GM19023 (cell line): ENCODE data around the gene TRAF3.
"Not testable (repeated sequence)": the region's sequence is repeated elsewhere in the genome, so short reads cannot be mapped to it uniquely, and the experiment has no call there.

ENCODE experiments used
- ATAC-seq: cut with Tn5 transposase; IDR thresholded peaks from one replicate; pipeline ENCODE4 v1.9.1; 2021; ENCODE audit warnings: mild to moderate bottlenecking, moderate library complexity; ENCODE audit not compliant: unreplicated experiment

TRAF3 gene

DNA sequence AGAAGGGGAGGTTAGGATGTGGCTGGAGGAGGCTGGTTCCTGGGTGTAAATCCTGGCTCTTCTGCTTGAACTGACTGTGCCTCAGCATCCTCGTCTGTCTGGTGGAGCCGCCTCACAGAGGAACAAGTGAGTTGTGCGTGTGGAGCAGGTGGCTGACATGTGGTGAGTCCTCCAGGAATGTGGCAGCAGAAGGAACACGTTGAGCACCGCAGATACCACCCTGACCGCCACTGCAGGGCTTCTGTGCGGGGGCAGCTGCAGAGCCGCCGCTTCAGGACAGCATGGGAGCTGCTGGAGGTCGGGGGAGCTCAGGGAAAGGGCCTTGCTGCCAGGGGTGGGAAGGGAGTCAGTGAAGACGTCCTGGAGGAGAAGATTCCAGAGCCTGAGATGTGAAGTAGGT is 48.9 kb downstream of the TRAF3 start:
- no peak for ATAC-seq

DNA sequence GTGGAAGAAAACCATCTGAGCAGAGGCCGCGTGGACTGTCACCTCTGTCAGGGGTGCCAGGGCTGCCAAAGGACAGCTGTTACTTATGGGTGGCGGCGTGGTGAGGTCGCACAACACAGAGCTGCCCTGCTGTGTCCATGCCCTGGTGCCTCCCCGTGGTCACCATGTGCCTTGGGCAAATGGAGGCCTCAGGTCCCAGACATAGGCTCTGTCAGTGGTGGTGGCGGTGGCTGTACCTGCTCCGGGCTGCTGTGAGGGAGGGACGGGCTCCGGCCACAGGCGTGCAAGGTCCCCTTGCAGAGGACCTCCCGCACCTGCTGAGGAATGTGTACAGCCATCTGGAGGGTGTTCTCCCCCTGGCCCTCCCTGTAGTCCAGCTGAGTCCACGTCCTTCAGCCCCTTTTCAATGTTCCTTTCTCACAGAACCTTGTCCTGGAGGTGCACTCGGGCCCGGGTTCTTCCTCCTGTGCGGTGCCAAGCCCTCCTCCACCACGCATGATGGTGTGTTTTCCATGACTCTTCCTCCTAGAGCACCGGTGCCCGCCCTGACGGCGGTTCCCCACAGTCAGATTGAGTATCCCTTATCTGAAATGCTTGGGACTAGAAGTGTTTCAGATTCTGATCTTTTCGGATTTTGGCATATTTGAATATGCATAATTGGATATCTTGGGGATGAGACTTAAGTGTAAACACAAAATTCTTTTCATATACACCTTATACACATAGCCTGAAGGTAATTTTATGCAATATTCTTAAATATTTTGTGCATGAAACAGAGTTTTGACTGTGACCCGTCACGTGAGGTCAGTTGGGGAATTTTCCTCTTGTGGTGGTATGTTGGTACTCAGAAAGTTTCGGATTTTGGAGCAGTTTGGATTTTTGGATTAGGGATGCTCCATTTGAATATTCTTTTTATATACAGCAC is 49.8 kb downstream of the TRAF3 start:
- no peak for ATAC-seq

DNA sequence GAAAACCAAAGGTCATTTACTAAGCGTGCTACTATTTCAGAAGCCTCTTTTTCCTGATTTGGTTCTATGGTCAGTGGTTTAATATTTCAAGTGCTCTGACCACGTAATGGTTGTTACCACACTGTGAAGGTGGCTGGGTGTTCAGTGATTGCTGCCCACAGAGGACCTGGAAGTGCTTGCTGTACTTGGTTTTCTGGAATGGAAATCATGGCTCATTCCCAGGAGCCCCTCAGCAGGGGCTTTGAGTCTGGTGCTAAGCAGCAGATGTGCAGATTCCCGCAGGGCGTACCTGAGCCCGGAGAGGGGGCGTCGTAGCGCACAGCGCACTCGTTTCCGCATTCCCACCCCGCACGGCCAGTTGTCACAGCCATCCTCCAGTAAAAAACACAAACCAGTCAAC is 50.5 kb downstream of the TRAF3 start:
- ATAC-seq = no peak

DNA sequence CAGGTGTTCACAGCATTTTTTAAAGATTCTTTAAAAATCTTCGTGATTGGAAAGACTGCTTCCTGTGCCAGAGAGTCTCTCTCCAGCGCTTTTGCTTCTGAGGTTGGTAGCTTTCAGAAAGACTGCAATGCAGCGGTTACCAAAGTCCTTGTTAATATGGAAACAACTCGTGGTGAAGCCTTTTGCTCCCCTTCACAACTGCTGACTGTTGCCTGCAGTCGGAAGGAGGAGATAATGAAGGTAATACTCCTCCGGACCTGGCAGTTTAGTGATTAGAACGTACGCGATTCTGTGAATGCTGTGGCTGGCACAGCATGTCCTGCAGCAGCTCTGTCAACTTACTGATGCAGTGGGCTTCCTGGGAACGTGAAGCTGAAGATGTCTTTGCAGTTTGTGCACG is 50.9 kb downstream of the TRAF3 start:
- no peak for ATAC-seq

DNA sequence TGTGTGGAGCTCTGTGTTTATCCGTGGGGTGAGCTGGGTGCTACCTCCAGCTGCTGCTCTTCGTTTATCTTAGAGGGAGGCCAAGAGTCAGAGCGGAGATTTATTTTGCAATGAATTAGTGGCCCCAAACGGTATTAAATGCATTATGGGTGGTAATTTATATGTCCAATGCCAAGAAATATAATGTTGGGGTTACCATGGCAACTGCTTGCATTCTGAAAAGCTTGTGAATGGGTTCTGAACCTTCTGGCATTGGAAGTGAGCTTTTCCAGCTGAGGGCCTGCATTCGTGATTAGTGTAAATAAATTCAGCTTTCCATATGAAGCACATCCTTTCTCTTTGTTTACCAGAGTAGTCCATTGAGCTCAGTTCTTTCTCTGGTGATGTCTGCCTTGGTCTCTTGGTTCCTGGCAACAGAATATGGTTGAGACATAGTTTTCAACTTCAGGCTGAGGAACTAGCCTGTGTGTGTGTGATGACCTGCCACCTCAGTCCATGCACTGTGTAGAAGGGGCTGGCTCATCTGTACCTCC is 51.8 kb downstream of the TRAF3 start:
- no peak for ATAC-seq

DNA sequence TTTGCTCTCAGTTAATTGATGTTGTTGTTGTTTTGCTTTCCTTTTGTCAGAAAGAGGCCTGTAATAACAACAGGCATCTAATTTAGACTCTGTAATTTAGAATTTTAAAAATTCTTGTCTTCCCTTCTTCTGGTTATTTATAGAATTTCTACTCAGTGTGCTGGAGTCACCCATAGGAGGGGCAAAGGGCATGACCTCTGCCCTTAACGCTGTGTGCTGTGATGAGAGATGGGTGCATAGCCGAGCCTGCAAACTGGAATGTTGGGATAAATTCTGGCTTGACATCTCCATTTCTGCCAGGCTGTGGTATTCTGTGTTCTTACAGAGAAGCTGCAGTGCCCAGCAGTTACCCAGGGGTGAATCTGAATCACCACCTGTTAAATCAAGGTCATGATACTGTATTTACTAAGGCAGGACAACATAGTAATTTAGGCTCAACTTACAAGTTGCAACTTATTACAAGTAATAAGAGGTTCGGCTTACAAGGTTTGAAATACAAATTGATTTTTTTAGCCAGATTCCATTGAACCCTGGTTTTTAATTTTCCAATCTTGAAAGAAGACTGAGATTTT is 53.3 kb downstream of the TRAF3 start:
- no peak for ATAC-seq

DNA sequence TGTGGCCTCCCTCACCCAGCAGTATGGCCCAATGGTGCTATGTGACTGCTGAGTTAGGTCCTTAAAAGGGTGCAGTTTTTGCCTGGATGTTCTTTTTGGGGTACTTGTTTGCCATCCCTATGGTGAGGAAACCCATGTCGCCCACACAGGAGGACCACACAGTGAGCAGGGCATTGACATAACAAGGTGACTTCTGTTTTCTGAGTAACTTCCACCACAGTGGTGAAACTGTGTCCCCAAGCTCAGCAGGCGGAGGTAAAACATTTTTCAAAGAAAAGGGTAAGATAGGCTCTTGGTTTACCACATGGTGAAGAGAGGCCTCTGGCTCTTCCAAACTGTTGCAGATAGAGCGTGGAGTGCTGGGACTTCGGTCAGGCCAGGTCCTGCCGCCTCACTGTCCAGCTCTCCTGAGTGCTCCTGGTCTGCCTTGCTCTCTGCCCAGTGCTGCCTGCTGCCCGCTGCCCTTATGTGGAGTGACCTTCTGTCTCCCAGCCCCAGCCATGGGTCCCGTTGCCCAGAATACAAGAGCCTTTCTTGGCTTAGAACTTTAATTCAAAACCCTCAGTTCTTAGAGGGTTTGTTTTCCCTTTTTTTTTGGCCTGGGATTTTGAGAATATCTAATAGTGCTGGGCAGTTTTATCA is 54.0 kb downstream of the TRAF3 start:
- no peak for ATAC-seq

DNA sequence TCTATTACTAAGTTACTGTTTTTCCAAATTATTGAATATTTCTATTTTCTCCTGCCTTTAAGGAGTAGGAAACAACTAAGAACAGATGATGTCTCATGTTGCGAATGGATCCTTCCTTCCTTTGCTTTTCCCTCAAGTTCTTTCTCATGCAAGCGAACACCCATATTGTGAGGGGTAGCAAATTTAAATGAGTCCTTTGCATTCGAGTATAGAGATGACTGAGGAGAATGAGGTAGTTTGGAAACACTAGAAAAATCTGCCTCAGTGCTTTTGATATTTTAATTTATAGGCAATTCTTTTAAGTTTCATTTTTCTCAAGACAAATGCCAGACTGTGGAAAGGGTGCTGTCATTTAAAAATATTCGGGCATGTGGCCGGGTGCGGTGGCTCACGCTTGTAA is 56.1 kb downstream of the TRAF3 start:
- ATAC-seq = no peak

DNA sequence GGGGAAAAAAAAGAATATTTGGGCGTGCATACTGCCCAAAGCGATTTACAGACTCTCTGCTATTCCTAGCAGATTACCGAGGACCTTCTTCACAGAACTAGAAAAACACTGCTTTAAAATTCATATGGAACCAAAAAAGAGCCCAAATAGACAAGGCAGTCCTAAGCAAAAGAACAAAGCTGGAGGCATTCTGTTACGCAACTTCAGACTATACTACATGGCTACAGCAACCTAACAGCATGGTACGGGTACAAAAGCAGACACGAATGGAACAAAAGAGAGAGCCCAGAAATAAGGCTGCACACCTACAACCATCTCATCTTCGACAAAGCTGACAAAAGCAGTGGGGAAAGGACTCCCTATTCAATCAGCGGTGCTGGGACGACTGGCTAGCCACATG is 56.7 kb downstream of the TRAF3 start:
- ATAC-seq = no peak

- ATAC-seq = no peak
These were observed 58.7 kb downstream of the TRAF3 start for GRCh38 chr14:102835959-102836358.

- not testable (repeated sequence) for ATAC-seq
These were observed 59.9 kb downstream of the TRAF3 start for GRCh38 chr14:102837120-102837519.

GRCh38 chr14:102838501-102838900 is 61.3 kb downstream of the TRAF3 start:
- no peak for ATAC-seq

GRCh38 chr14:102840115-102840514 is 62.9 kb downstream of the TRAF3 start:
- ATAC-seq = no peak

GRCh38 chr14:102840771-102841528 is 63.7 kb downstream of the TRAF3 start:
- ATAC-seq = no peak

DNA sequence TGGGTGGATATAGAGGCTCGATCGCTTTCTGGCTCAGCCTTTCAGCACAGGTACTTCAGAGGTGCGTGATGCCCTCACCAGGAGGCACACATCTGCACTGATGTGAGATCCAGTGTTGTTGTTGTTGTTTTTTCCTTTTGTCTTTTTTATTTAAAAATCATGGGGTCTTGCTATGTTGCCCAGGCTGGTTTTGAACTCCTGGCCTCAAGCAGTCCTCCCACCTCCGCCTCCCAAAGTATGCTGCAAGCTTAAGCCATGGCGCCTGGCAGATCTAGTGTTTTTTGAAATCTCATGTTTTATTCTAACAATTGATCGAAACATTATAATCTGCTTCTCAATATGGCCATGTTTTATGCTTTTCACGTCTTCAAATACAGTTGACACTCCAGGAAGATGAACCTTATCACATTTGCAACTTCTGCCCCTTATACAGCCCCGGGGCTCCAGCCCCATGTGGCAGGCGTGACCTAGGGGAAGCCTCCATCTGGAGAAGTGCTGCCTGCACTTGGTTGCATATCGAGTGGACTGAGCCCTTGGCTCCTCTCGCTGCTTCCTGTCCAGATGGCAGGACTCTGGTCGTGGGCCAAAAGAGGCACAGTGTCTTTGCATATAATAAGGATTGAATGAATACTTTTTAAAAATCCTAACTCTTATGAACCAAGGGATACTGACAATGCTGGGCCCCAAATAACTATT is 71.7 kb downstream of the TRAF3 start:
- ATAC-seq = no peak

- no peak for ATAC-seq
These were observed 72.5 kb downstream of the TRAF3 start for GRCh38 chr14:102849526-102850379.

DNA sequence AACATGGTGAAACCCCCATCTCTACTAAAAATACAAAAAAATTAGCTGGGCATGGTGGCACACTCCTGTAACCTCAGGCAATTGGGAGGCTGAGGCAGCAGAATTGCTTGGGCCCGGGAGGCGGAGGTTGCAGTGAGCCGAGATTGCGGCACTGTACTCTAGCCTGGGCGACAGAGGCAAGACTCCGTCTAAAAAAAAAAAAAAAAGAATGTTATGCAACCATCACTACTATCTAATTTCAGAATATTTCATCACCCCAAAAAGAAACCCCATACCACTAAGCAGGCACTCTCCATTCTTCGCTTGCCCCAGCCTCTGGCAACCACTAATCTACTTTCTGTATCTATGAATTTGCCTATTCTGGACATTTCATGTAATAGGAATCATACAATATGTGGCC is 76.4 kb downstream of the TRAF3 start:
- no peak for ATAC-seq

DNA sequence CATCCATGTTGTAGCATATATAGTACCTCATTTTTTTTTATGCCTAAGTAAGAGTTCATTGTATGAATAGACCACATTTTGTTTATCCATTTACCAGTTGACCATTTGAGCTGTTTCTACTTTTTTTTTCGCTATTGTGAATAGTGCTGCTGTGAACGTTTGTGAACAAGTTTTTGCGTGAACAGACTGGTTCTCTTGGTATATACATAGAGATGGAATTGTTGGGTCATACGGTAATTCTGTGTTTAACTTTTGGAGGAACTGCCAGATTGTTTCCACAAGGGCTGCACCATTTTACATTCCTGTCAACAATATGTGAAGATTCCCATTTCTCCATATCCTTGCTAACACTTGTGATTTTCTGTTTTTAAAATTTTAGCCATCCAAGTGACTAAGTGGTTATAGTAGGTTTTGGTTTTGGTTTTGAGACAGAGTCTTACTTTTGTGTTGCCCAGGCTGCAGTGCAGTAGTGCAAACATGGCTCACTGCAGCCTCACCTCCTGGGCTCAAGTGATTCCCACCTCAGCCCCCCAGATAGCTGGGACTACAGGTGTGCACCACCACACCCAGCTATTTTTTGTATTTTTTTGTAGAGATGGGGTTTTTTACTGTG is 76.9 kb downstream of the TRAF3 start:
- no peak for ATAC-seq

DNA sequence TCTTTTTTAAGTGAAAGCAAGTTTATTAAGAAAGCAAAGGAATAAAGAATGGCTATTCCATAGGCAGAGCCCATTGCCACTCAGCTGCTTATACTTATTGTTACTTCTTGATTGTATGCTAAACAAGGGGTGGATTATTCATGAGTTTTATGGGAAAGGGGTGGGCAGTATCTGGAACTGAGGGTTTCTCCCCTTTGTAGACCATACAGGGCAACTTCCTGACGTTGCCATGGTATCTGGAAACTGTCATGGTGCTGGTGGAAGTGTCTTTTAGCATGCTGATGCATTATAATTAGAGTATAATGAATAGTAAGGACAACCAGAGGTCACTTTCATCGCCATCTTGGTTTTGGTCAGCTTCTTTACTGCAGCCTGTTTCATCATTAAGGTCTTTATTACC is 78.9 kb downstream of the TRAF3 start:
- ATAC-seq = no peak
